ENCODE measurements around the gene HOXA2.

HOXA2 gene

GRCh38 chr7:27128776-27129728 is 26.6 kb upstream of the HOXA2 start:
- H3K27me3 ChIP-seq (ENCODE audit: control insufficient read depth, insufficient read depth, low read length), result peaks cover 100% of the 10 kb centered on the region
- H3K36me3 ChIP-seq (ENCODE audit: control insufficient read depth, low read depth, low read length), result no peaks in the 10 kb centered on the region
- H3K9me3 ChIP-seq (ENCODE audit: control insufficient read depth, low read depth, low read length), result no peaks in the 10 kb centered on the region
- no peak overlapping the region for H3K9ac ChIP-seq (ENCODE audit: low read length)
- H3K27ac ChIP-seq (ENCODE audit: low read length), result no peak overlapping the region
- peaks cover 5% of the 10 kb centered on the region for H3K4me1 ChIP-seq (ENCODE audit: control insufficient read depth, low read depth, low read length)
- H3K4me3 ChIP-seq (ENCODE audit: low read length), result no peak overlapping the region

- no peak overlapping the region for H3K27ac ChIP-seq (ENCODE audit: low read length)
- H3K9me3 ChIP-seq (ENCODE audit: control insufficient read depth, low read depth, low read length), result no peaks in the 10 kb centered on the region
- no peak overlapping the region for H3K4me3 ChIP-seq (ENCODE audit: low read length)
- peaks cover 5% of the 10 kb centered on the region for H3K4me1 ChIP-seq (ENCODE audit: control insufficient read depth, low read depth, low read length)
- no peak overlapping the region for H3K9ac ChIP-seq (ENCODE audit: low read length)
- H3K27me3 ChIP-seq (ENCODE audit: control insufficient read depth, insufficient read depth, low read length), result peaks cover 100% of the 10 kb centered on the region
- no peaks in the 10 kb centered on the region for H3K36me3 ChIP-seq (ENCODE audit: control insufficient read depth, low read depth, low read length)
Observed at GRCh38 chr7:27128034-27128433, 25.6 kb upstream of the HOXA2 start.

- no peaks in the 10 kb centered on the region for H3K36me3 ChIP-seq (ENCODE audit: control insufficient read depth, low read depth, low read length)
- H3K4me3 ChIP-seq (ENCODE audit: low read length), result no peak overlapping the region
- H3K27me3 ChIP-seq (ENCODE audit: control insufficient read depth, insufficient read depth, low read length), result peaks cover 100% of the 10 kb centered on the region
- H3K9me3 ChIP-seq (ENCODE audit: control insufficient read depth, low read depth, low read length), result no peaks in the 10 kb centered on the region
- H3K4me1 ChIP-seq (ENCODE audit: control insufficient read depth, low read depth, low read length), result peaks cover 5% of the 10 kb centered on the region
- no peak overlapping the region for H3K27ac ChIP-seq (ENCODE audit: low read length)
- H3K9ac ChIP-seq (ENCODE audit: low read length), result no peak overlapping the region
Observed at GRCh38 chr7:27126596-27127327, 24.3 kb upstream of the HOXA2 start.

GRCh38 chr7:27125986-27126394 is 23.5 kb upstream of the HOXA2 start:
- peaks cover 100% of the 10 kb centered on the region for H3K27me3 ChIP-seq (ENCODE audit: control insufficient read depth, insufficient read depth, low read length)

GRCh38 chr7:27124902-27125689 is 22.6 kb upstream of the HOXA2 start:
- no peaks in the 10 kb centered on the region for H3K4me1 ChIP-seq (ENCODE audit: control insufficient read depth, low read depth, low read length)
- H3K27ac ChIP-seq (ENCODE audit: low read length), result no peak overlapping the region
- H3K9ac ChIP-seq (ENCODE audit: low read length), result no peak overlapping the region

More at GRCh38 chr7:27125986-27126394, 23.5 kb upstream of the HOXA2 start:
- H3K27ac ChIP-seq (ENCODE audit: low read length), result no peak overlapping the region
- no peak overlapping the region for H3K4me3 ChIP-seq (ENCODE audit: low read length)
- no peaks in the 10 kb centered on the region for H3K9me3 ChIP-seq (ENCODE audit: control insufficient read depth, low read depth, low read length)
- H3K4me1 ChIP-seq (ENCODE audit: control insufficient read depth, low read depth, low read length), result no peaks in the 10 kb centered on the region
- H3K36me3 ChIP-seq (ENCODE audit: control insufficient read depth, low read depth, low read length), result no peaks in the 10 kb centered on the region
- H3K9ac ChIP-seq (ENCODE audit: low read length), result no peak overlapping the region

DNA sequence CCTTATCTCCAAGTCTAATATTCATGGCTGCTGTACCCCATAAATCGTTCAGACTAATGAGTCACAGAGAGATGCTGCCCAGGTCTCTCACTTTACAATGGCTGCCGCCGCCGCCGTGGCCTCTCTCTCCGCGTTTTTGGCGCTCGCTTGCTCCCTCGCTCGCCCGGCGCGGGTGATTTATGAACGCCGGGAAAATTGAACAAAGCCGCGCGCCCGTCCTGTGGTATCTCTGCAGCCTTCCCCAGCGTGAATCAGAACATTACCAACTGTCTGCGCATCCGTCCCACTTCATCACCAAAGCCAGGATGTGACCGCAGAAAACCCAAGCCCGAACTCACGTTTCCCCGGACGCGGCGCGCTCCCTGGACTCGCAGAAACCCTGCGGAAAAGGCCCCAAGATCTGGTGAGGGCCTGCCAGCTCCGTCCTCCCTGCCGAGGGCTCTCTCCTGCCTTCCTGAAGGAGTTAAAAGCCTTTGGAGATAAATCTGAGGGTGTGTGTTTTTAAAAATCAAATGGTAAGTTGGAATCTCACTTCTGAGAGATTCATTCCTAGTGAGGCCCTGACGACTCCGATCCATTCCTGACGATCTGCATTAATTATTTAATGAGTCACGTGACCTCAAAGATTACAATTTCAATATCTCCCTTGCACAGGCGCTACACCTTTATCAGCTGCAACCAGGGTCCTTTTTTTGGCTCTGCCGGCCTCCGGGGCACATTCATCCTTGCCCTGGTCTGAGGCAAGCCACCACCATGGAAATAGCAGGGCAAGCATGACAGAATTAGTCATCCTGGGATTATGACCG is 21.8 kb upstream of the HOXA2 start:
- Histone ChIP-seq H3K36me3 (ENCODE audit: control insufficient read depth, low read depth, low read length) (no peaks in the 10 kb centered on the region), H3K9ac (ENCODE audit: low read length) (no peak overlapping the region), H3K27ac (ENCODE audit: low read length) (no peak overlapping the region), H3K9me3 (ENCODE audit: control insufficient read depth, low read depth, low read length) (peaks cover 4% of the 10 kb centered on the region), H3K4me3 (ENCODE audit: low read length) (no peak overlapping the region), H3K4me1 (ENCODE audit: control insufficient read depth, low read depth, low read length) (no peaks in the 10 kb centered on the region), H3K27me3 (ENCODE audit: control insufficient read depth, insufficient read depth, low read length) (peaks cover 100% of the 10 kb centered on the region)

More at GRCh38 chr7:27124902-27125689, 22.6 kb upstream of the HOXA2 start:
- no peak overlapping the region for H3K4me3 ChIP-seq (ENCODE audit: low read length)
- H3K27me3 ChIP-seq (ENCODE audit: control insufficient read depth, insufficient read depth, low read length), result peaks cover 100% of the 10 kb centered on the region
- H3K36me3 ChIP-seq (ENCODE audit: control insufficient read depth, low read depth, low read length), result no peaks in the 10 kb centered on the region
- H3K9me3 ChIP-seq (ENCODE audit: control insufficient read depth, low read depth, low read length), result no peaks in the 10 kb centered on the region

DNA sequence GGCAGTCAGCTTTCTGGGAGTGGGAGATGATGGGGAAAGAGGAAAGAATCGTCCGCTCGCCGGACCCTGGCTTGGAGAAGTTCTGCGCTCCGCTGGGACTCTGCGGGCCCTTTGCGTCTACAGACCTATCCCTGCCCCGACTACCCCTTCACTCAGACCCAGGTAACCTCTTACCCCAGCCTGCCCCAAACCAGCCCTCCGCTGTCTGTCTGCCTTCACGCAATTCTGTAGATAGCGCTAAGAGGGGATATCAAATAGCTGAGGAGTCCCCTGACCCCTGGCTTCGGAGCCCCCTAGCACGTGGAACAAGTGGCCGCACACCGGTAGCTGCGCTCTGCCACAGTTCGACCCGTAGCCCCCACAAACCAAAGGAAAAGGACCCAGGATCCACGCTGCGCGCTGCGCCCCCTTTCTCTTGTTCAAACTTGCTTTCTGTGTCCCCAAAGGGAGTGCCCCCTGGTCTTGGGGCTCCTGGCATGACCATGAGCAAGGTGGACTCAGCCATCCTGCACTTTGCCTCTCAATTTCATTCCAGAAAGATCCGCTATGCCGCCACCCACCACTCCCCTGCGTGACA is 21.1 kb upstream of the HOXA2 start:
- Histone ChIP-seq H3K4me3 (ENCODE audit: low read length) (no peak overlapping the region), H3K27ac (ENCODE audit: low read length) (no peak overlapping the region), H3K27me3 (ENCODE audit: control insufficient read depth, insufficient read depth, low read length) (peaks cover 100% of the 10 kb centered on the region), H3K4me1 (ENCODE audit: control insufficient read depth, low read depth, low read length) (no peaks in the 10 kb centered on the region), H3K36me3 (ENCODE audit: control insufficient read depth, low read depth, low read length) (no peaks in the 10 kb centered on the region), H3K9ac (ENCODE audit: low read length) (no peak overlapping the region), H3K9me3 (ENCODE audit: control insufficient read depth, low read depth, low read length) (peaks cover 4% of the 10 kb centered on the region)

GRCh38 chr7:27123007-27123476 is 20.6 kb upstream of the HOXA2 start:
- peaks cover 4% of the 10 kb centered on the region for H3K9me3 ChIP-seq (ENCODE audit: control insufficient read depth, low read depth, low read length)
- no peak overlapping the region for H3K4me3 ChIP-seq (ENCODE audit: low read length)
- H3K27me3 ChIP-seq (ENCODE audit: control insufficient read depth, insufficient read depth, low read length), result peaks cover 100% of the 10 kb centered on the region
- H3K4me1 ChIP-seq (ENCODE audit: control insufficient read depth, low read depth, low read length), result no peaks in the 10 kb centered on the region
- no peak overlapping the region for H3K27ac ChIP-seq (ENCODE audit: low read length)
- no peak overlapping the region for H3K9ac ChIP-seq (ENCODE audit: low read length)
- no peaks in the 10 kb centered on the region for H3K36me3 ChIP-seq (ENCODE audit: control insufficient read depth, low read depth, low read length)

DNA sequence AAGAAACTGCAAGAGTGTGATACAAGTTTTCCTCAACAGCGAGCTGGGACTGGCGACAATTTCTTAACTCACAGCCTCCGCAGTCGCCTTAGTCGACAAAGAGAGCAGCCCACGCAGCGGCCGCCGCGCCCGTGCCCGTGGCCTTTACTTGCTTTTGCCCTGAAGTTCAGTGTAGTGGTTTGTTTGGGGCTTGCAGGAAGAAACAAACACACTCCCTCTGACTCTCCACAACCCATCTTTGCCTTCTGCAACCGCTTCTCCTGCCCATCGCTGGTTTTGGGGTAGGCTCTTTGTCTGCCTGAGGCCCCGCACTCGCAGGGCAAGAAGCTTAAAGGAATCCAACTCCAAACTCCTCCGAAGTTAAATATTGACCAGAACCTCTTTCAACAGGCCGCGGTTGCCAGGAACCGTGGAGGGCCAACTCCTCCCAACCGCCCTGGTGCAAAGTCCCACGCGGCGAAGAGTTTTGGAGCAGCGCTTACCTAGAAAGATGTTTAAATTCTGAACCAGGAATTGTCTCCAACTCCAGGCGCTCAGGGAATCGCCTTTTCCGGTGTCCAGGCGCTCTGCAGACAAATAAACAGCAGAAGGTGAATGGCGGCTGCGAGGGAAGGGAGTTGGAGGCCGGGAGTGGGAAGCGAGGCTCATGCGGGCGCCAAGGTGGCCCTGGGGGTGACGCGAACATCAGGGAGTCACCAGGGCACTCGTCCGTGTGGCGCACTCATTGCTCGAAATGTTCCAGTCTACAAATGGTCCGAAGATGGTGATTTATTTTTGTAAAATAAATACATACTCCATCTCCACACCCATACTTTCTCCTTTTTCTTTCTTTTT is 19.8 kb upstream of the HOXA2 start:
- Histone ChIP-seq H3K9me3 (ENCODE audit: control insufficient read depth, low read depth, low read length) (peaks cover 4% of the 10 kb centered on the region), H3K36me3 (ENCODE audit: control insufficient read depth, low read depth, low read length) (no peaks in the 10 kb centered on the region), H3K27me3 (ENCODE audit: control insufficient read depth, insufficient read depth, low read length) (peaks cover 100% of the 10 kb centered on the region), H3K9ac (ENCODE audit: low read length) (no peak overlapping the region), H3K4me3 (ENCODE audit: low read length) (no peak overlapping the region), H3K4me1 (ENCODE audit: control insufficient read depth, low read depth, low read length) (no peaks in the 10 kb centered on the region), H3K27ac (ENCODE audit: low read length) (no peak overlapping the region)

- no peak overlapping the region for H3K27ac ChIP-seq (ENCODE audit: low read length)
- peaks cover 4% of the 10 kb centered on the region for H3K9me3 ChIP-seq (ENCODE audit: control insufficient read depth, low read depth, low read length)
- H3K4me3 ChIP-seq (ENCODE audit: low read length), result no peak overlapping the region
- no peak overlapping the region for H3K9ac ChIP-seq (ENCODE audit: low read length)
- no peaks in the 10 kb centered on the region for H3K36me3 ChIP-seq (ENCODE audit: control insufficient read depth, low read depth, low read length)
- H3K4me1 ChIP-seq (ENCODE audit: control insufficient read depth, low read depth, low read length), result no peaks in the 10 kb centered on the region
- peaks cover 100% of the 10 kb centered on the region for H3K27me3 ChIP-seq (ENCODE audit: control insufficient read depth, insufficient read depth, low read length)
Observed at GRCh38 chr7:27121684-27122076, 19.2 kb upstream of the HOXA2 start.
